GM23338 (cell line): ENCODE measurements around the gene RP9. TPM values are rescaled to one million over a fixed set of nuclear protein-coding genes. Genes with fewer than 3 reads are reported as not detected.

ENCODE experiments used
- ATAC-seq: fragments of 200-7000 bp; cut with Tn5 transposase; 3 replicates; pipeline ENCODE4 v1.9.1; 2020
- DNase-seq: peaks from one replicate; pipeline ENCODE4 v3.0.0-alpha.2; 2015; ENCODE audit warnings: low spot score
- H2AFZ ChIP-seq: fragments of 200-600 bp; sonication (generic); 2 replicates; pipeline ENCODE4 v1.8.0; 2016; ENCODE audit warnings: antibody characterized with exemption, mild to moderate bottlenecking, moderate library complexity
- H3F3A ChIP-seq: fragments of 200-600 bp; sonication (generic); replicated peaks from 2 replicates; pipeline ENCODE4 v1.8.0; 2017; ENCODE audit warnings: antibody characterized with exemption, mixed run types, low read depth
- H3K27ac ChIP-seq: fragments of 200-600 bp; sonication (generic); 2 replicates; pipeline ENCODE4 v1.6.1; 2016; ENCODE audit warnings: low read depth
- H3K27me3 ChIP-seq: fragments of 200-600 bp; sonication (generic); 2 replicates; pipeline ENCODE4 v1.8.0; 2016; ENCODE audit warnings: mild to moderate bottlenecking, mixed run types, moderate library complexity; ENCODE audit not compliant: insufficient read depth
- H3K36me3 ChIP-seq: fragments of 200-600 bp; sonication (generic); 2 replicates; pipeline ENCODE4 v1.8.0; 2016; ENCODE audit warnings: mild to moderate bottlenecking; ENCODE audit not compliant: insufficient read depth
- H3K4me1 ChIP-seq: fragments of 200-600 bp; sonication (generic); 2 replicates; pipeline ENCODE4 v1.8.0; 2016; ENCODE audit warnings: mild to moderate bottlenecking, moderate library complexity; ENCODE audit not compliant: insufficient read depth
- H3K4me2 ChIP-seq: fragments of 200-600 bp; sonication (generic); 2 replicates; pipeline ENCODE4 v1.7.1; 2017; ENCODE audit warnings: mixed run types
- H3K4me3 ChIP-seq: fragments of 200-600 bp; sonication (generic); 2 replicates; pipeline ENCODE4 v1.6.1; 2016; ENCODE audit warnings: mixed run types
- H3K79me2 ChIP-seq: fragments of 200-600 bp; sonication (generic); replicated peaks from 2 replicates; pipeline ENCODE4 v1.8.0; 2017; ENCODE audit warnings: mild to moderate bottlenecking; ENCODE audit not compliant: insufficient read depth
- H3K9me2 ChIP-seq: fragments of 200-600 bp; sonication (generic); 2 replicates; pipeline ENCODE4 v1.8.0; 2017; ENCODE audit not compliant: insufficient read depth
- H4K20me1 ChIP-seq: fragments of 200-600 bp; sonication (generic); replicated peaks from 2 replicates; pipeline ENCODE4 v1.8.0; 2017; ENCODE audit warnings: mild to moderate bottlenecking; ENCODE audit not compliant: insufficient read depth
- H3K27ac Mint-ChIP-seq: 2 replicates; pipeline ENCODE4 v1.8.0; 2020; ENCODE audit warnings: inconsistent platforms, mild to moderate bottlenecking, moderate library complexity, mixed read lengths
- H3K27me3 Mint-ChIP-seq: 3 replicates; pipeline ENCODE4 v1.8.0; 2022; ENCODE audit warnings: low read depth, mild to moderate bottlenecking, moderate library complexity, mixed read lengths, inconsistent platforms; ENCODE audit not compliant: insufficient read depth, poor library complexity
- H3K36me3 Mint-ChIP-seq: 3 replicates; pipeline ENCODE4 v1.8.0; 2021; ENCODE audit warnings: low read depth, mild to moderate bottlenecking, inconsistent platforms, moderate library complexity, mixed read lengths
- H3K4me1 Mint-ChIP-seq: 3 replicates; pipeline ENCODE4 v1.8.0; 2020; ENCODE audit warnings: mild to moderate bottlenecking, inconsistent platforms, mixed read lengths
- H3K4me3 Mint-ChIP-seq: 3 replicates; pipeline ENCODE4 v1.8.0; 2021; ENCODE audit warnings: moderate library complexity, mild to moderate bottlenecking, inconsistent platforms, mixed read lengths
- H3K9me3 Mint-ChIP-seq: 3 replicates; pipeline ENCODE4 v1.8.0; 2020; ENCODE audit warnings: moderate library complexity, mild to moderate bottlenecking, inconsistent platforms, mixed read lengths
- CREB1 ChIP-seq: fragments of 250-450 bp; sonication (Bioruptor Pico); IDR thresholded peaks from 2 replicates; pipeline ENCODE4 v1.5.0; 2020; ENCODE audit warnings: low read depth, mild to moderate bottlenecking, moderate library complexity
- CTCF ChIP-seq, 2 experiments: fragments of 200-600 bp in 1 of 2; sonication (generic) in 1 of 2; conservative IDR thresholded peaks; 2 replicates each; pipeline versions ENCODE4 v1.5.1 to v1.6.1; 2016 to 2017; ENCODE audit warnings: antibody characterized with exemption in 2 of 2, low read depth in 2 of 2, mild to moderate bottlenecking in 2 of 2, moderate library complexity in 1 of 2
- ETS1 ChIP-seq: IDR thresholded peaks from 2 replicates; pipeline ENCODE4 v1.6.1; 2016; ENCODE audit warnings: antibody characterized with exemption
- EZH2 ChIP-seq: fragments of 200-600 bp; sonication (generic); IDR thresholded peaks from one replicate; pipeline ENCODE4 v1.8.0; 2017; ENCODE audit warnings: antibody characterized with exemption, mild to moderate bottlenecking, low read depth; ENCODE audit not compliant: unreplicated experiment
- NANOG ChIP-seq: IDR thresholded peaks from 2 replicates; pipeline ENCODE4 v1.6.1; 2016; ENCODE audit warnings: antibody characterized with exemption, borderline replicate concordance
- POLR2AphosphoS5 ChIP-seq: IDR thresholded peaks from 2 replicates; pipeline ENCODE4 v1.6.1; 2016; ENCODE audit warnings: antibody characterized with exemption, low read depth
- REST ChIP-seq: IDR thresholded peaks from one replicate; pipeline ENCODE4 v1.6.1; 2018; ENCODE audit warnings: antibody characterized with exemption; ENCODE audit not compliant: unreplicated experiment
- STAT1 ChIP-seq: IDR thresholded peaks from one replicate; pipeline ENCODE4 v1.6.1; 2016; ENCODE audit warnings: antibody characterized with exemption; ENCODE audit not compliant: unreplicated experiment
- ZNF331 ChIP-seq: fragments of 250-450 bp; sonication (Bioruptor Pico); IDR thresholded peaks from 2 replicates; pipeline ENCODE4 v1.5.0; 2020; ENCODE audit warnings: low read depth, mild to moderate bottlenecking, moderate library complexity
- ZNF462 ChIP-seq: fragments of 250-450 bp; sonication (Bioruptor Pico); IDR thresholded peaks from 2 replicates; pipeline ENCODE4 v1.5.0; 2020; ENCODE audit warnings: mild to moderate bottlenecking, moderate library complexity
- polyA plus RNA-seq: library from polyadenylated mRNA; unstranded; fragments of >200 nt; fragmentation: Nextera tagmentation; extraction: Ambion mirVana; gene quantifications from 2 replicates; pipeline ENCODE4 v1.2.1, GENCODE V29; 2016
- total RNA-seq: library from RNA; depleted of rRNA; stranded (reverse); fragments of >200 nt; shearing (Covaris generic); gene quantifications from 2 replicates; pipeline ENCODE4 v1.2.3, GENCODE V29; 2014

RP9 gene
- total and polyA plus RNA-seq, 2 experiments from 2014 or later = 8.7 to 43.2 TPM

GRCh38 chr7:33044986-33045385 is 64.2 kb downstream of the RP9 start:
- Histone ChIP-seq H3K9me2 (no peaks in the 10 kb centered on the region), H3K79me2 (peaks cover 99% of the 10 kb centered on the region), H3K27ac (no peak overlapping the region), H3K27me3 (no peaks in the 10 kb centered on the region), H3K36me3 (no peaks in the 10 kb centered on the region), H3K4me2 (no peak overlapping the region), H4K20me1 (peaks cover 62% of the 10 kb centered on the region), H3F3A (no peaks in the 10 kb centered on the region), H3K4me1 (no peaks in the 10 kb centered on the region; the same call in 1 of the 2 replicates), H2AFZ (no peak overlapping the region), H3K4me3 (no peak overlapping the region)
- DNase-seq (no peak), ATAC-seq (no peak)
- Mint-ChIP-seq H3K4me1 (peaks cover 4% of the 10 kb centered on the region), H3K27ac (no peak overlapping the region), H3K4me3 (no peak overlapping the region), H3K27me3 (no peaks in the 10 kb centered on the region), H3K9me3 (no peaks in the 10 kb centered on the region), H3K36me3 (peaks cover 3% of the 10 kb centered on the region)
- TF ChIP-seq EZH2 = no peak
- no peak for TF ChIP-seq ZNF331 (CRISPR knock-in tag)
- no peak for TF ChIP-seq ZNF462 (CRISPR knock-in tag)
- no peak for TF ChIP-seq CTCF (conservative IDR thresholded peaks at IDR 0.05; ENCODE audit: low read depth in 2 of 2)
- TF ChIP-seq POLR2AphosphoS5 = no peak
- TF ChIP-seq STAT1 = no peak
- no peak for TF ChIP-seq ETS1
- no peak for TF ChIP-seq NANOG
- TF ChIP-seq CREB1 = no peak
- no peak for TF ChIP-seq REST
